NCI-H187 (cell line): Measurements from ENCODE around the gene PITPNM3.

Experiments
- DNase-seq, 2 experiments: peaks; one replicate each; lab custom pipeline; 2025; lab: John Stamatoyannopoulos, UW

PITPNM3 gene

DNA sequence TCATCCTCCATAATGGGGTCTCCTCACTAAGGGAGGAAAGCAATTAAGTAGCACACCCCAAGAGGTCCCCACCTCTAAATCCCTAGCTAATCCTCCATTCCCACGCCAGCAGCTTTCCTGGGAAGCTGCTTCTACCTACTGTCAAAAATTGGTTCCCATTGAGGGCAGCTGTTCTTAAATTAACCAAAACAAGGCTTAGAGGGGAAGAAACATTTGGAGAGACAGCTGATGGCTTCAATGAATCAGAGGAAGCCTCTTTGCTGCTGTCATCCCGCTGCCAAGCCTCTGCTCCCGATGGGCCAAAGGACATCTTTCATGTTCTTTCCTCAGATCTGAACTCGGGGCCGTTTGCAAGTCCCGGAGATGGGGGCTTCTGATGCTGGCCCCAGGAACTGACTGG lies 148.1 kb downstream of the PITPNM3 start:
- no peak for DNase-seq

- DNase-seq = no peak
These were observed 154.1 kb downstream of the PITPNM3 start for GRCh38 chr17:6402258-6402657.
